Cardiac muscle cell (in vitro differentiated cells and primary cell): ENCODE results near the gene SYT11. TPM values are rescaled to one million over a fixed set of nuclear protein-coding genes. Genes with fewer than 3 reads are reported as not detected.
A peak's percentile ranks its signal among the peaks of the same experiment; 100 is the strongest.

ENCODE experiments used
- DNase-seq, 2 donors: peaks; one replicate each; pipeline versions ENCODE4 v3.0.0 to v3.0.0-alpha.2; 2010 to 2017; ENCODE audit warnings: low read depth in 1 of 2, low spot score in 1 of 2
- H3K27ac ChIP-seq: fragments of 200-600 bp; sonication (generic); 2 replicates; pipeline ENCODE4 v1.5.1; 2016
- H3K27me3 ChIP-seq: fragments of 200-600 bp; sonication (generic); 2 replicates; pipeline ENCODE4 v1.6.0; 2016; ENCODE audit warnings: control low read depth
- H3K36me3 ChIP-seq: fragments of 200-600 bp; sonication (generic); 2 replicates; pipeline ENCODE4 v1.5.1; 2016; ENCODE audit warnings: control low read depth
- H3K4me1 ChIP-seq: fragments of 200-600 bp; sonication (generic); 2 replicates; pipeline ENCODE4 v1.8.1; 2017; ENCODE audit warnings: low read depth, mild to moderate bottlenecking, mixed run types
- H3K4me3 ChIP-seq: fragments of 200-600 bp; sonication (generic); 2 replicates; pipeline ENCODE4 v1.5.1; 2016; ENCODE audit warnings: mild to moderate bottlenecking
- H3K9me3 ChIP-seq: fragments of 200-600 bp; sonication (generic); 2 replicates; pipeline ENCODE4 v1.5.1; 2017; ENCODE audit warnings: low read depth, mild to moderate bottlenecking, control low read depth
- CTCF ChIP-seq: IDR thresholded peaks from 2 replicates; pipeline ENCODE4 v1.5.1; 2012; ENCODE audit warnings: low read depth, mild to moderate bottlenecking, low read length
- polyA plus RNA-seq: library from polyadenylated mRNA; unstranded; fragments of >200 nt; fragmentation: Nextera tagmentation; extraction: Ambion mirVana; gene quantifications from 2 replicates; pipeline ENCODE4 v1.2.1, GENCODE V29; 2016
- total RNA-seq: library from RNA; depleted of rRNA; stranded (reverse); fragments of >200 nt; gene quantifications from 2 replicates; pipeline ENCODE4 v1.2.3, GENCODE V29; 2016

SYT11 gene
- total and polyA plus RNA-seq, 2 experiments from 2014 or later: 2.3 to 2.5 TPM

GRCh38 chr1:155932081-155932480 is 72.7 kb downstream of the SYT11 start:
- Histone ChIP-seq H3K4me3 (peak overlapping the region; percentile 0), H3K4me1 (peaks cover 24% of the 10 kb centered on the region), H3K27ac (no peak overlapping the region), H3K9me3 (no peaks in the 10 kb centered on the region), H3K36me3 (peaks cover 44% of the 10 kb centered on the region), H3K27me3 (no peaks in the 10 kb centered on the region)
- no peak for DNase-seq
- no peak for TF ChIP-seq CTCF

GRCh38 chr1:155932487-155932886 is 73.1 kb downstream of the SYT11 start:
- H3K36me3 ChIP-seq: peaks cover 40% of the 10 kb centered on the region
- H3K9me3 ChIP-seq: no peaks in the 10 kb centered on the region
- H3K4me1 ChIP-seq: peaks cover 24% of the 10 kb centered on the region
- H3K4me3 ChIP-seq: peak overlapping the region; percentile 0
- H3K27me3 ChIP-seq: no peaks in the 10 kb centered on the region
- no peak for DNase-seq
- no peak overlapping the region for H3K27ac ChIP-seq
- no peak for TF ChIP-seq CTCF

GRCh38 chr1:155933591-155934096 is 74.3 kb downstream of the SYT11 start:
- H3K9me3 ChIP-seq: no peaks in the 10 kb centered on the region
- peaks cover 34% of the 10 kb centered on the region for H3K36me3 ChIP-seq
- TF ChIP-seq CTCF: no peak
- peak overlapping the region; percentile 75 for H3K4me3 ChIP-seq
- DNase-seq: no peak
- H3K27me3 ChIP-seq: no peaks in the 10 kb centered on the region
- H3K27ac ChIP-seq: peak overlapping the region; percentile 89
- peaks cover 28% of the 10 kb centered on the region for H3K4me1 ChIP-seq

GRCh38 chr1:155934097-155934935 is 74.9 kb downstream of the SYT11 start, which contains the start of gene KHDC4:
TSS of gene KHDC4 (minus strand) at chr1:155934413. CDS start at chr1:155934373, 40 bp downstream.
- Histone ChIP-seq H3K4me1 (peaks cover 28% of the 10 kb centered on the region), H3K36me3 (peaks cover 29% of the 10 kb centered on the region), H3K4me3 (peak within 1 kb of the TSS; percentile 75), H3K9me3 (no peaks in the 10 kb centered on the region), H3K27ac (peak within 1 kb of the TSS; percentile 89), H3K27me3 (no peaks in the 10 kb centered on the region)
- DNase-seq: peak; percentile 99
- TF ChIP-seq CTCF: no peak

Other genes with a start within 250 kb of the SYT11 start
- gene MSTO1, start 249.3 kb upstream of the SYT11 start, total RNA-seq: 37.8 and 52.7 TPM in 2 replicates
- 59.8 and 70.5 TPM in 2 replicates for gene MSTO1, start 249.3 kb upstream of the SYT11 start, polyA plus RNA-seq
- 33.6 and 44.7 TPM in 2 replicates for gene YY1AP1, start 170.8 kb upstream of the SYT11 start, total RNA-seq
- 42.0 and 43.3 TPM in 2 replicates for gene YY1AP1, start 170.8 kb upstream of the SYT11 start, polyA plus RNA-seq
- 91.2 and 104 TPM in 2 replicates for gene DAP3, start 170.5 kb upstream of the SYT11 start, total RNA-seq
- 116 and 120 TPM in 2 replicates for gene DAP3, start 170.5 kb upstream of the SYT11 start, polyA plus RNA-seq
- 19.9 and 26.4 TPM in 2 replicates for gene GON4L, start 2.4 kb upstream of the SYT11 start, total RNA-seq
- 42.0 and 44.4 TPM in 2 replicates for gene GON4L, start 2.4 kb upstream of the SYT11 start, polyA plus RNA-seq
- 29.1 and 48.7 TPM in 2 replicates for gene RIT1, start 51.8 kb downstream of the SYT11 start, total RNA-seq
- gene RIT1, start 51.8 kb downstream of the SYT11 start, polyA plus RNA-seq: 40.6 and 54.2 TPM in 2 replicates
- 61.0 and 86.4 TPM in 2 replicates for gene KHDC4, start 74.8 kb downstream of the SYT11 start, total RNA-seq
- gene KHDC4, start 74.8 kb downstream of the SYT11 start, polyA plus RNA-seq: 26.6 and 31.5 TPM in 2 replicates
- gene RXFP4, start 82.1 kb downstream of the SYT11 start, total RNA-seq: 0.33 TPM in 1 of 2 replicates, not detected in the other
- 0.74 TPM in 1 of 2 replicates, not detected in the other for gene RXFP4, start 82.1 kb downstream of the SYT11 start, polyA plus RNA-seq
- gene ARHGEF2, start 119.0 kb downstream of the SYT11 start, total RNA-seq: 89.4 and 126 TPM in 2 replicates
- 38.6 and 54.9 TPM in 2 replicates for gene ARHGEF2, start 119.0 kb downstream of the SYT11 start, polyA plus RNA-seq
- 119 and 198 TPM in 2 replicates for gene SSR2, start 161.4 kb downstream of the SYT11 start, total RNA-seq
- 174 and 188 TPM in 2 replicates for gene SSR2, start 161.4 kb downstream of the SYT11 start, polyA plus RNA-seq
- 43.1 and 51.0 TPM in 2 replicates for gene UBQLN4, start 194.2 kb downstream of the SYT11 start, total RNA-seq
- 29.2 and 38.5 TPM in 2 replicates for gene UBQLN4, start 194.2 kb downstream of the SYT11 start, polyA plus RNA-seq
- gene LAMTOR2, start 195.2 kb downstream of the SYT11 start, total RNA-seq: 75.5 and 116 TPM in 2 replicates
- gene LAMTOR2, start 195.2 kb downstream of the SYT11 start, polyA plus RNA-seq: 199 and 208 TPM in 2 replicates
- gene RAB25, start 201.6 kb downstream of the SYT11 start, total RNA-seq: 1.6 and 3.1 TPM in 2 replicates
- 2.1 and 2.4 TPM in 2 replicates for gene RAB25, start 201.6 kb downstream of the SYT11 start, polyA plus RNA-seq
- gene MEX3A, start 222.9 kb downstream of the SYT11 start, total RNA-seq: 48.8 and 58.6 TPM in 2 replicates
- 17.2 and 24.8 TPM in 2 replicates for gene MEX3A, start 222.9 kb downstream of the SYT11 start, polyA plus RNA-seq